ENCODE results near the gene GABPB2.
"Not testable (repeated sequence)": the region's sequence is repeated elsewhere in the genome, so short reads cannot be mapped to it uniquely, and the experiment has no call there.

Gene GABPB2

DNA sequence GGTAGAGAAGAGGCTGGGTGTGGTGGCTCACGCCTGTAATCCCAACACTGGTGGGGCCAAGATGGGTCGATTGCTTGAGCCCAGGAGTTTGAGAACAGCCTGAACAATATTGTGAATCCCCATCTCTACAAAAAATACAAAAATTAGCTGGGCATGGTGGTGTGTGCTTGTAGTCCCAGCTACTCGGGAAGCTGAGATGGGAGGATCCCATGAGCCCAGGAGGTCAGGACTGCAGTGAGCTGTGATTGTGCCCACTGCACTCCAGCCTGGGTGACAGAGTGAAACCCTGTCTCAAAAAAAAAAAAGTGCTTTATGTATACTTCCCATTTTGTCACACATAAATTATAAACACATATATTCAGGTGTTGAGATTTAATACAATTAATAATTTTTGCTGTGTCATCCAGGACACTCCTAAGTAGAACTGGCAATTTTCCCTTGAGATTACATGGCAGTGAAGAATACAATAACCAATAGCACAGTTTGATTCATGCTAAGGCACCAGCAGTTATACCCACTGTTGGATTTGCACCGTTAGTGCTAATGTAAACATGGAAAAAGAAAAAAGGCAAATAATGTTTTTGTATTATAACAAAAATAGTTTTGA, 15.5 kb downstream of the GABPB2 start:
- no peak for DNase-seq (ENCODE audit: low spot score in 2 of 2)
- no peak for ATAC-seq
- no peak overlapping the region for H3K4me3 Mint-ChIP-seq
- H3K27ac Mint-ChIP-seq: no peak overlapping the region
- no peaks in the 10 kb centered on the region for H3K9me3 Mint-ChIP-seq
- no peaks in the 10 kb centered on the region for H3K4me1 Mint-ChIP-seq
- peaks cover 13% of the 10 kb centered on the region for H3K36me3 Mint-ChIP-seq

DNA sequence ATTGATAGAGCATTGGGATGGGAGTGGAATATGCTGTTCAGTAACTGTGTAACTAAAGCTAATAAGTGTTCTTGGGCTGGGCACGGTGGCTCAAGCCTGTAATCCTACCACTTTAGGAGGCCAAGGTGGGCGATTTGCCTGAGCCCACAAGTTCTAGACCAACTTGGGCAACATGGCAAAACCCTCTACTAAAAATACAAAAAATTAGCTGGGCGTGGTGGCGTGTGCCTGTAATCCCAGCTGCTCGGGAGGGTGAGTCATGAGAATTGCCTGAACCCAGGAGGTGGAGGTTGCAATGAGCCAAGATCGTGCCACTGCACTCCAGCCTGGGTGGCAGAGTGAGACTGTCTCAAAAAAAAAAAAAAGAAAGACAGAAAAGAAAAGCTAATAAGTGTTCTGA, 26.9 kb downstream of the GABPB2 start:
- DNase-seq (ENCODE audit: low spot score in 2 of 2); ATAC-seq; H3K9me3 Mint-ChIP-seq; H3K4me1 Mint-ChIP-seq; H3K4me3 Mint-ChIP-seq: not testable (repeated sequence)
- peaks cover 38% of the 10 kb centered on the region for H3K36me3 Mint-ChIP-seq
- H3K27ac Mint-ChIP-seq: peak overlapping the region; percentile 40

DNA sequence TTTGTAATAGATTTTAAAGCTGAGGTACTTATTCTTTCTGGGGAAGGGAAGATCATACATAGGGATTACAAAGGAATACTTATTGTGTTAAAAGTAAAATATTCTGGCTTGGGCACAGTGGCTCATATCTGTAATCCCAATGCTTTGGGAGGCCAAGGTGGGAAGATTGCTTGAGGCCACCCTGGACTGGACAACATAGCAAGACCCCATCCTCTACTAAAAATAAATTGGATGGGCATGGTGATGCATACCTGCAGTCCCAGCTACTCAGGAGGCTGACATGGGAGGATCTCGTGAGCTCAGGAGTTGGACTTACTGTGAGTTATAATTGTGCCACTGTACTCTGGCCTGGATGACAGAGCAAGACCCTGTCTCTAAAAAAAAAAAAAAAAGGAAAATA, 27.6 kb downstream of the GABPB2 start:
- no peaks in the 10 kb centered on the region for H3K9me3 Mint-ChIP-seq
- no peaks in the 10 kb centered on the region for H3K4me1 Mint-ChIP-seq
- no peak overlapping the region for H3K4me3 Mint-ChIP-seq
- no peak overlapping the region for H3K27ac Mint-ChIP-seq
- no peak for ATAC-seq
- peaks cover 33% of the 10 kb centered on the region for H3K36me3 Mint-ChIP-seq
- no peak for DNase-seq (ENCODE audit: low spot score in 2 of 2)

DNA sequence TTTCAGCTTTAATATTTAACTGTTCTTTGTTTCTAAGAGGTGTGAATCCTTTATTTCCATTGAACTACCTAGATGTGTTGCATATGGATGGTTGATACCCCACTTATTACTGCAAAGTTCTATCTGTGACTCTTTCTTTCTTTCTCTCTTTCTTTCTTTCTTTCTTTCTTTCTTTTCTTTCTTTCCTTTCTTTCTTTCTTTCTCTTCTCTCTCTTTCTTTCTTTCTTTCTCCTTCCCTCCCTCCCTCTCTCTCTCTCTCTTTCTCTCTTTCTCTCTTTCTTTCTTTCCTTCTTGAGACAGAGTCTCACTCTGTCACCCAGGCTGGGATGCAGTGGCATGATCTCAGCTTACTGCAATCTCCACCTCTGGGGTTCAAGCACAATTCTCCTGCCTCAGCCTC, 34.1 kb downstream of the GABPB2 start:
- DNase-seq (ENCODE audit: low spot score in 2 of 2): no peak
- Mint-ChIP-seq H3K9me3 (no peaks in the 10 kb centered on the region), H3K4me3 (no peak overlapping the region), H3K4me1 (no peaks in the 10 kb centered on the region), H3K36me3 (peaks cover 31% of the 10 kb centered on the region), H3K27ac (peak overlapping the region; percentile 71)
- no peak for ATAC-seq

DNA sequence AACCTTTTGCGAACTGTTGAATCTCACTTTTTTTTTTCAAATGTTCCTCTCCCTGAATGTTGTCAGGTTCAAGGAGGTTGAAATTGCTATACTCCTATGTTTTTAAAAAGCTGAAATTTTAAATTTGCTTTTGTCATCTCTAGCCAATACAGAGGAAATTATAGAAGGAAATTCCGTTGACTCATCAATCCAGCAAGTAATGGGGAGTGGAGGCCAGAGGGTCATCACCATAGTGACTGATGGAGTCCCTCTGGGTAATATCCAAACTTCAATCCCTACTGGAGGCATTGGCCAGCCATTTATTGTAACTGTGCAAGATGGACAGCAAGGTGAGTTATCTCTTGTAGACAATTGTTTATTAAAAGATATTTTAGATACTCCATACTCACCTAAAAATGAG, 36.3 kb downstream of the GABPB2 start:
- Mint-ChIP-seq H3K36me3 (peaks cover 37% of the 10 kb centered on the region), H3K9me3 (no peaks in the 10 kb centered on the region), H3K4me3 (no peak overlapping the region), H3K4me1 (no peaks in the 10 kb centered on the region), H3K27ac (no peak overlapping the region)
- DNase-seq (ENCODE audit: low spot score in 2 of 2) (no peak), ATAC-seq (no peak)

DNA sequence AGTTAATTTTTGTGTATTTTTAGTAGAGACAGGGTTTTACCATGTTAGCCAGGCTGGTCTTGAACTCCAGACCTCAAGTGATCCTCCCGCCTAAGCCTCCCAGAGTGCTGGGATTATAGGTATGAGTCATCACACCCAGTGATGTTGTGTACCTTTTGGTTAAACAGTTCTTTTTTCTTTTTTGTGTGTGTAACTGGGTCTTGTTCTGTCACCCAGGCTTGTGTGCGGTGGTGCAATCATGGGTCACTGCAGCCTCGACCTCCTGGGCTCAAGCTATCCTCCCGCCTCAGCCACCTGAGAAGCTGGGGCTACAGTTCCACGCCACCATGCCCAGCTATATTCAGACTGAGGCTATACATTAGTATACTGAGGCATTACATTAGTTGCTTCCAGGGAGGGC, 37.8 kb downstream of the GABPB2 start:
- Mint-ChIP-seq H3K27ac (no peak overlapping the region), H3K9me3 (no peaks in the 10 kb centered on the region), H3K4me1 (no peaks in the 10 kb centered on the region), H3K4me3 (no peak overlapping the region), H3K36me3 (peaks cover 37% of the 10 kb centered on the region)
- ATAC-seq: no peak
- DNase-seq (ENCODE audit: low spot score in 2 of 2): no peak

DNA sequence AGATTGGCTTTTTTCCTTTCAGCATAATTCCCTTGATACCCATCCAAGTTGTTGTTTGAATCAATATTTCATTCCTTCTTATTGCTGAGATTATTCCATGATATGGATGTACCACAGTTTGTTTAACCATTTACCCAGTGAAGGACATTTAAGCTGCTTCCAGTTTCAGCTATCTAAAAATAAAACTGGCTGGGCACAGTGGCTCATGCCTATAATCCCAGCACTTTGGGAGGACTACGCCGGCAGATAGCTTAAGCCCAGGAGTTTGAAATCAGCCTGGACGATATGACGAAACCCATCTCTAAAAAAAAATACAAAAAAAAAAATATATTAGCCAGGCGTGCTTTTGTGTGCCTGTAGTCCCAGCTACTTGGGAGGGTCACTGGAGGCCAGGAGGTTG, 43.3 kb downstream of the GABPB2 start:
- Mint-ChIP-seq H3K4me3 (no peak overlapping the region), H3K4me1 (no peaks in the 10 kb centered on the region), H3K27ac (no peak overlapping the region), H3K9me3 (no peaks in the 10 kb centered on the region), H3K36me3 (peaks cover 28% of the 10 kb centered on the region)
- no peak for ATAC-seq
- no peak for DNase-seq (ENCODE audit: low spot score in 2 of 2)

DNA sequence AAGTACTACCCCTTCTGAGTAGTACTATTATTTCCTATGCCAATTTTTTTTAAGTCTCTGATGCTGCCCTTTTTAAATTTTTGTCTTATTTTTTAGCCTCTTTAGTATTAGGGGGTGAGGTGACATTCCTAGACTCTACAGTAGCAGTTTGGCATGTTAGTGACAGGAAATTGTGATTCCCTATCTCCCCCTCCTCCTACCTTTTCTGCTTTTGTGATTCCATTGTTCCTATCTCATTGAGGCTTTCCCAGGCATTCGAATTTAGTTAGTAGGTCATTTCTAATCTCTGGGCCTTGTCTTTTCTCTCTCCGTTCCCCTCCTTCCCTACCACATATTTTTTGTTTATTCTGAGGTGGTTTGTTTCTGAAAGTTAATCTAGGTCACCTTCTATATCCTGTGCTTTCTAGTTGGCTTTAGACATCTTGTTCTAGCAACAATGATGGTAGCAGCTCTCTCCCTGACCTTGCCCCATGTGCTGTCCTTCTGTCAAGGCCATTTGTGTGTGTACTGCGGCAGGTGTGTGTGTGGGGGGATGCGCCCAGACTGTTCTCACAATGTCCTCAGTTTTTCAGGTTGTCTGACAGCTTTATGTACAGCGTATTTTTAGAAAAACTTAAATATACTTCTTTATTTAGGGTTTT, 54.3 kb downstream of the GABPB2 start:
- Mint-ChIP-seq H3K9me3 (no peaks in the 10 kb centered on the region), H3K4me3 (no peak overlapping the region), H3K36me3 (peaks cover 22% of the 10 kb centered on the region), H3K4me1 (peaks cover 9% of the 10 kb centered on the region), H3K27ac (peak overlapping the region; percentile 84)
- ATAC-seq (no peak), DNase-seq (ENCODE audit: low spot score in 2 of 2) (no peak)

DNA sequence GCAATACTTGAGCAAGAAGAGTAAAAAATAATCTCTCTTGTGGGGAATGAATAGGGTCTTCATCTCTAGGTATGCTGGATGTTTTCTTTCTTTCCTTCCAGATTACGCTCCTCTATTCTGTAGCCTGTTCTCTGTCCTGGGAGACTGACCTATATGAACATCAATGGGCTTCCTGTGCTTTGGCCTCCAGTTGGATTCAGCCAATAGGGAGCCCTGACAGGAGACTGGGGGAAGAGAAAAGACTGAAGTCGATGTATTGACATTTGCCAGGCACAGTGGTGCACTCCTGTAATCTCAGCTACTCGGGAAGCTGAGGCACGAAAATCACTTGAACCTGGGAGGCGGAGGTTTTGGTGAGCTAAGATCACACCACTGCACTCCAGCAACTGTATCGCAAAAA, 58.2 kb downstream of the GABPB2 start:
- H3K4me3 Mint-ChIP-seq: no peak overlapping the region
- no peaks in the 10 kb centered on the region for H3K9me3 Mint-ChIP-seq
- peaks cover 10% of the 10 kb centered on the region for H3K36me3 Mint-ChIP-seq
- ATAC-seq (no peak), DNase-seq (ENCODE audit: low spot score in 2 of 2) (no peak)
- peaks cover 9% of the 10 kb centered on the region for H3K4me1 Mint-ChIP-seq
- H3K27ac Mint-ChIP-seq: no peak overlapping the region

DNA sequence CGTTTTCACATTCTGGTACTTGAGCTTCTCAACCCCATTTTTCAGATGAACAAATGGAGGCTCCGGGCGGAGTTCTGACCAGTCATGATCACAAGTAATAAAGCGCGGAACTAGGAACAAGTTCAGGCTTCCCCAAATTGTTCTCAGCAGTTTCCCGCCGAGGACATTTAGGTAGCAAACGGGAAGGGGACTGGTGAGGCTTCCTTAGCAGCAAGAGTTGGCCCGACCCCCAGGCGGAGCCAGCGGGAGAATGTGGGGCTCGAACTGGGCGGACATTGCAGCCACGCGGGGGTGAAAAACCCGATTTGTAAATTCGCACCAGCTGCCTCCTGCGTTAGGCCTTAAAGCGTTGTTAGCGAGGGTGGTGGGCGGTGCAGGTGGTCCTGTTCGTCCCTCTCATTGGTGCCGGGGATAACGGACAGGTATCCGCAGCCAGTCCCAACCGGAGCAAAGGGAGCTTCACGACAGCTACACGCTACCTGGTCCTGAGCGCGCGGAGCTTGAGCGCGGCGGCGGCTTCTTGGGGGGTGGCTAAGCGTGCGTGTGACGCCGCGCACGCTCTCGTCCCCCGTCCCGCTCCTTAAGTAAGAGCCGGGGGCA, 60.5 kb downstream of the GABPB2 start:
- H3K9me3 Mint-ChIP-seq: no peaks in the 10 kb centered on the region
- peak overlapping the region; percentile 59 for H3K4me3 Mint-ChIP-seq
- peak overlapping the region; percentile 40 for H3K27ac Mint-ChIP-seq
- H3K36me3 Mint-ChIP-seq: no peaks in the 10 kb centered on the region
- DNase-seq (ENCODE audit: low spot score in 2 of 2) (peak; percentile 29 to 71), ATAC-seq (peak; percentile 95)
- no peaks in the 10 kb centered on the region for H3K4me1 Mint-ChIP-seq

DNA sequence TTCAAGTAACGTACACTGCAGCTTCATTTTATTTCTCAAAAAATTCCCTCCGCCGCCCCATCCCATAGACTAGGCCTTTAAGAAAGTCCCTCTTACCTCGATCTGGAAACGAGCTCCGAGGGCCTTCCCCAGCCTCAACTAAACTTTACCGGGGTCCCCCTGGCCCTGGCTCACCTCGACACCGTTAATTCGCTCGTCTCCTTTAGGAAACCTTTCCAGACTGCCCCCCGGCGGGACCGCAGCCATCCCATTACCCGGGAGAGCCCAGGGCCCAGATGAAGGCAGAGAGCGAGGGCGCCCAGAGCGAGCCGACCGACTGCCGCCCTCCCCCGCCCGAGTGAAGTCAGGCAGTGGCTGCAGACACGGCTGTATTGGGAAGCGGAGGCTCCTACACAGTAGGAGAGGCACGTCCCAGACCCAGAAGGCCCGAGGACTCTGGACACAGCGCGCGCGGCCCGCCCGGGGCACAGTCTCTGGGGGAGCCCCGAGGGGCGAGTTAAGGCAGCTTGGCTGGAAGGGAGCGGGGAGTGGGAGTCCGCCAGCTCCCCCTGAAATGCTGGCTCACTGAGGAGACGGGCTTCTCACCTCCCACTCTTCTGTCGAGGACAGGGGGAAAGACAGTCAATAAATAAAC, 61.3 kb downstream of the GABPB2 start:
- ATAC-seq (no peak), DNase-seq (ENCODE audit: low spot score in 2 of 2) (no peak)
- no peaks in the 10 kb centered on the region for H3K36me3 Mint-ChIP-seq
- H3K27ac Mint-ChIP-seq: peak overlapping the region; percentile 40
- peak overlapping the region; percentile 59 for H3K4me3 Mint-ChIP-seq
- H3K4me1 Mint-ChIP-seq: no peaks in the 10 kb centered on the region
- no peaks in the 10 kb centered on the region for H3K9me3 Mint-ChIP-seq

DNA sequence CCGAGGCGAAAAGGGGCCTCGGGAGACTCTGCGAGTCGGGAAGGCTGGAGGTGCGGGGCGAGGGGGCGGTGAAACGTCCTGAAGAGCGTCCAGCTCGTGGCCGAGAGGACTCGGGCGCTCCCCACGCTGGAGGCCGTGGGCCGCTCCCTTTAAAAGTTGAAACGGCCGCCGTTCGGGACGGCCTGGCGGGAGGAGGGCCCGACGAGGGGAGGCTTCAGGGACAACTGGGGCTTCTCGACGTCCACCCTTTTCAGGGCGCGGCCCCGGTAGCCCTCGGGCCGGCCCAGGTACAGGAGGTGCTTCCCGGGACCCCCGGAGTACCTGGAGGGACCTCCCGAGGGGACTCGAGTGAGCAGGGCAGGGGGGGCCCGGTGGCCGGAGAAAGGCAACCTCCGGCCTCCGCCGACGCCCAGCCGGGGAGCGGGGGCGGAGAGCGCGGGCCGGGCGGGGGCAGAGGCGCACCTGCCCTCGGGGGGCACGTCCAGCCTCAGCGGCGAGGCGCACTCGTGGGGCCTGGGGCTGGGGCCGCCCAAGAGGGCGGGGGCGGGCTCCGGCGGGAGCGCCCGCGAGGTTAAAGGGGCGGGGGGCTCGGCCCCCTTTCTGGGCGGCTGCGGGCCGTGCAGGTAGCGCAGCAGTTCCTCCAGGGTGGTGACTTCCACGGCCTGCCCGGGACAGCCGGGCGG, 61.9 kb downstream of the GABPB2 start:
- Mint-ChIP-seq H3K4me3 (peak overlapping the region; percentile 59), H3K4me1 (no peaks in the 10 kb centered on the region), H3K9me3 (no peaks in the 10 kb centered on the region), H3K36me3 (no peaks in the 10 kb centered on the region), H3K27ac (no peak overlapping the region)
- no peak for DNase-seq (ENCODE audit: low spot score in 2 of 2)
- no peak for ATAC-seq

DNA sequence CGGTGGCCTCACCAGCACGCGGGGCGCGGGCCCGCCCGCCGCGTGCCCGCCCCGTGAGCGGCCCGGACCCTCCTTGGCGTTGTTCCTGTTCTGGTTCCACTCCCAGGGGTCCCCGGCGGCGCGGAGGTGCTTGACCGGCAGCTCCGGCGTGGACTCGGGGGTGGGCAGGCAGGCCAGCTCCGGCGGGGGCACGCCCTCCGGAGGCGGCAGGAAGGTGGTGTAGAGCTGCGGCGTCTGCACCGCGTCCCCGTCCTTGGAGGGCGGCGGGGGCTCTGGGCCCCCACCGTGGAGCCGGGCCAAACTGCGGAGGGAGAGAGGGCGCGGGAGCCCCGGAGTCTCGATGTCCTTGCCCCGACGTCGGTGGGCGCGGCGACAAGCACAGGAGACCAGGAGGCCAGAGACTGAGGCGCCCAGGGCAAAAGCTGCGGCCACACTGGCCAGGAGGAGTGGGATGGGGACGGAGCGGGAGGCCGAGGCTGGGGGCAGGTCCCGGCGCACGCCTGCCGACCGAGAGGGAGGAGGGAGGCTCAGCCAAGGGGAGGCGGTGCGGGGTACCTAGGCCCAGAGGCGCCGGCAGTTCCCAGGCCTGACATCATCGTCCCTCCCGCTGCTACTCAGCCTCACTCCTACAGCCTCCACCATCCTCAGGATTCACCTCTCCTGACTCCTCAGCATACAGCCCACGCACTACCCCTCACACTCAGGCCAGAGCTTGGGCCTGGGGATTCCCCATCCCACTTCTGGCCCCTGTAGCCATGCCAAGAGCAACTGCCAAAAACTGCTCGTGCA, 62.7 kb downstream of the GABPB2 start:
- no peak overlapping the region for H3K4me3 Mint-ChIP-seq
- H3K4me1 Mint-ChIP-seq: no peaks in the 10 kb centered on the region
- ATAC-seq: no peak
- no peak overlapping the region for H3K27ac Mint-ChIP-seq
- no peak for DNase-seq (ENCODE audit: low spot score in 2 of 2)
- H3K36me3 Mint-ChIP-seq: no peaks in the 10 kb centered on the region
- H3K9me3 Mint-ChIP-seq: no peaks in the 10 kb centered on the region

DNA sequence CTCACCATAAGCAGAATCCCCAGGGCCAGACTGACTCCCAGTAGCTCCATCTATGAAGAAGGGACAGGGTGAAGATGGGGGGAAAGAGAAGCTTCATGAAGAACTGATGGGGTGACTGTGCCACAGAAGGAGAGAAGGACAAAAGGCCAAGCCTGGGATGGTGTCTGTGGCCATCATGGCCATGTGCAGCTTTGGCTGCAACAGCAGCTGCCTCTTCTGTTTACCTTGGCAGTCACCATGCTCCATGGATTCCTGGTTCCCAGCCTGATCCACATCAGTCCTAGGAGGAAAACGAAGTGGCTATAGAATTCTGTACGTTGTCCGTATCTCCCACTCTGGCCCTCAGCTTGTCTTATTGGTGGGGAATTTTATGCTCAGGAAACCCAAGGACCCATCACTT, 63.8 kb downstream of the GABPB2 start:
- Mint-ChIP-seq H3K4me1 (no peaks in the 10 kb centered on the region), H3K4me3 (no peak overlapping the region), H3K9me3 (no peaks in the 10 kb centered on the region), H3K36me3 (no peaks in the 10 kb centered on the region), H3K27ac (no peak overlapping the region)
- ATAC-seq (no peak), DNase-seq (ENCODE audit: low spot score in 2 of 2) (no peak)

DNA sequence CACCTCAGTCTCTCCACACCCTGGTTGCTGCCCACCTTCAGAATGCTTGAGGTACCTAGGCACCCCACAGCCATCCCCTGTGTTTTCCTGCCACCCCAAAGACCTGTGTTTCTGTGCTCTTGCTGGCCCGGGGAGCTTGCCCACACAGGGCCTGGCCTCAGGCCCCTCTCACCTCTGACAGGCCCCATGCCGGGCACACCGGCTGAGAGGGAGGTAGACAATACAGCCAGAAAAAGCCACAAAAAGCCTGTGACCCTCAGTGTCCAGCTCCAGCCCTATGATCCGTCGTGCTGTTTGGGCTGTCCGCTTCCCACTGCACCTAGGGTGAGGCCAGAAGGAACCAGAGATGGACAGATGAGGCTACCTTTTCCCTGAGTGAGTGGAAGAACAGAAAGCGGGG, 64.4 kb downstream of the GABPB2 start:
- no peak for DNase-seq (ENCODE audit: low spot score in 2 of 2)
- H3K27ac Mint-ChIP-seq: peak overlapping the region; percentile 65

More for the DNA sequence above, 64.4 kb downstream of the GABPB2 start:
- ATAC-seq: no peak
- Mint-ChIP-seq H3K36me3 (no peaks in the 10 kb centered on the region), H3K9me3 (no peaks in the 10 kb centered on the region), H3K4me1 (no peaks in the 10 kb centered on the region), H3K4me3 (no peak overlapping the region)

All from stimulated activated effector memory CD8-positive, alpha-beta T cell treated with anti-CD3 and anti-CD28 coated beads, Interleukin-12 subunit alpha, Interleukin-12 subunit beta, amount 100 ng/mL, for 72 hours (primary cell).